Measurements from ENCODE around the gene EVL. TPM values are rescaled to one million over a fixed set of nuclear protein-coding genes. Genes with fewer than 3 reads are reported as not detected.

The EVL gene
- total RNA-seq, 4 donors from 2014 or later, result 24.2 to 40.1 (median 29.8) TPM

GRCh38 chr14:100149851-100150611, 84.8 kb downstream of the EVL start:
- H3K36me3 ChIP-seq, result no peaks in the 10 kb centered on the region
- no peaks in the 10 kb centered on the region for H3K27me3 ChIP-seq
- TF ChIP-seq POLR2A (IDR thresholded peaks at IDR 0.05) (no peak), CTCF (IDR thresholded peaks at IDR 0.05) (no peak)
- peak; percentile 85 to 87 for DNase-seq
- H3K9me3 ChIP-seq, result no peaks in the 10 kb centered on the region
- 19 to 70% methylated on average over 4 to 10 of the region's 21 CpGs for WGBS, 2 donors
- H3K27ac ChIP-seq, result peak overlapping the region; percentile 33 to 54 (median 45)
- intact Hi-C loops (cut with DNase I), result no loop called here
- peaks cover 23 to 40% of the 10 kb centered on the region in 2 donors for H3K4me1 ChIP-seq
- no peak overlapping the region for H3K4me3 ChIP-seq (replicated peaks in 1 of 3)

GRCh38 chr14:100150932-100151587, 85.8 kb downstream of the EVL start:
- no peak overlapping the region for H3K4me3 ChIP-seq (replicated peaks in 1 of 3)
- no peaks in the 10 kb centered on the region for H3K9me3 ChIP-seq
- TF ChIP-seq POLR2A (IDR thresholded peaks at IDR 0.05) (no peak), CTCF (IDR thresholded peaks at IDR 0.05) (no peak)
- H3K36me3 ChIP-seq, result no peaks in the 10 kb centered on the region
- DNase-seq, result no peak
- no peaks in the 10 kb centered on the region for H3K27me3 ChIP-seq
- intact Hi-C loops (cut with DNase I), result no loop called here
- WGBS, 2 donors, result 60 to 74% methylated on average over 2 to 10 of the region's 12 CpGs
- peaks cover 33 to 50% of the 10 kb centered on the region in 2 donors for H3K4me1 ChIP-seq
- peak overlapping the region in 1 of 3 donors; percentile 27 for H3K27ac ChIP-seq

GRCh38 chr14:100152091-100152490, 86.9 kb downstream of the EVL start:
- Histone ChIP-seq H3K27me3 (no peaks in the 10 kb centered on the region), H3K9me3 (no peaks in the 10 kb centered on the region), H3K36me3 (no peaks in the 10 kb centered on the region), H3K4me1 (peaks cover 39 to 61% of the 10 kb centered on the region in 2 donors), H3K4me3 (replicated peaks in 1 of 3) (no peak overlapping the region), H3K27ac (no peak overlapping the region)
- 87 to 93% methylated on average over 10 of the region's 10 CpGs for WGBS, 2 donors
- no peak for DNase-seq
- TF ChIP-seq CTCF (IDR thresholded peaks at IDR 0.05) (no peak), POLR2A (IDR thresholded peaks at IDR 0.05) (no peak)
- intact Hi-C loops (cut with DNase I), result no loop called here

- Histone ChIP-seq H3K9me3 (no peaks in the 10 kb centered on the region), H3K4me1 (peaks cover 41 to 68% of the 10 kb centered on the region in 2 donors), H3K27ac (peak overlapping the region; percentile 28 to 82 (median 44)), H3K4me3 (replicated peaks in 1 of 3) (no peak overlapping the region), H3K27me3 (no peaks in the 10 kb centered on the region), H3K36me3 (no peaks in the 10 kb centered on the region)
- intact Hi-C loops (cut with DNase I), result no loop called here
- TF ChIP-seq CTCF (IDR thresholded peaks at IDR 0.05) (no peak), POLR2A (IDR thresholded peaks at IDR 0.05) (no peak)
- DNase-seq, result peak; percentile 78 to 82
- 28 to 84% methylated on average over 3 to 5 of the region's 6 CpGs for WGBS, 2 donors
Measured at GRCh38 chr14:100153560-100153959, 88.3 kb downstream of the EVL start.
